Measurements from ENCODE around the gene ACTL6A. TPM values are rescaled to one million over a fixed set of nuclear protein-coding genes. Genes with fewer than 3 reads are reported as not detected.
A peak's percentile ranks its signal among the peaks of the same experiment; 100 is the strongest.

The ACTL6A gene
- total RNA-seq, 4 donors from 2014 or later: 27.4 to 34.5 (median 34.1) TPM

DNA sequence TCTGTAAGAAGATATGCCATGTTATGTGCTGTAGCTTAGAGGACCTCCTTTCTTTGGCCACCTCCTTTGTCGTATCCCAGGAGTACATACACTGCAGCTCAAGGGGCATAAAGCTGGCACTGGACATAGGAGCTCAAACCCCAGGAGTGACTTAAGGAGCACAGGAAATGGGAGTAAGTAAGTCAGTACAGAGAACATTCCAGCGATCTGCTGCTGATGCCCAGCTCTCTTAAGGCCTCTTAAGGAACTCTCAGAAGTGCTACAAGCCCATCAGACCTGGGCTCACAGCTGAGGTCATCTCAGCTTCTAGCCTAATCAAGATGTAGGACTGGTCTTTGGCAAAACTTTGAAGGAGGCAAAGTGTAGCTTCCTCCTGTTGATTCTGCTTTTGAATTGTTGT is 21.6 kb upstream of the ACTL6A start:
- Histone ChIP-seq H3K4me1 (peaks cover 0 to 10% (median 4%) of the 10 kb centered on the region in 4 donors), H3K4me3 (no peak overlapping the region), H3K36me3 (no peaks in the 10 kb centered on the region), H3K27me3 (no peaks in the 10 kb centered on the region), H3K9me3 (no peaks in the 10 kb centered on the region), H3K27ac (replicated peaks in 1 of 4) (no peak overlapping the region)
- WGBS: 87% methylated on average over 2 of the region's 2 CpGs
- intact Hi-C loops (cut with DNase I): no loop called here
- TF ChIP-seq EP300 (IDR thresholded peaks at IDR 0.05): no peak
- TF ChIP-seq POLR2AphosphoS5 (IDR thresholded peaks at IDR 0.05): no peak
- no peak for TF ChIP-seq CTCF (IDR thresholded peaks at IDR 0.05)
- TF ChIP-seq POLR2A (IDR thresholded peaks at IDR 0.05; ENCODE audit: low read depth): no peak
- peak; percentile 68 for DNase-seq (ENCODE audit: extremely low spot score)

DNA sequence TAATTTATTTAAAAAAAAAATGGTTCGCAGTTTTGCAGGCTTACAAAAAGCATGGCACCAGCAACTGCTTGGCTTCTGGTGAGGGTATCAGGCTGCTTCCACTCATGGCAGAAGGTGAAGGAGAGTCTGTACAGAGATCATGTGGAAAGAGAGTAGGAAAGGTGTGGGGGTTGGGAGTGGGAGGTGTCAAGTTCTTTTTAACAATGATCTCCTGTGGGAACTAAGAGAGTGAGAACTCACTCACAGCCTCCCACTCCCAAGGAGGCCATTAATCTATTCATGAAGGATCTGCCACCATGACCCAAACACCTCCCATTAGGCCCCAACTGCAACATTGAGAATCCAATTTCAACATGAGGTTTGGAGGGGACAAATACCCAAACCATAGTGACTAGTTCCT is 21.1 kb upstream of the ACTL6A start:
- DNase-seq (ENCODE audit: extremely low spot score): no peak
- Histone ChIP-seq H3K9me3 (no peaks in the 10 kb centered on the region), H3K36me3 (no peaks in the 10 kb centered on the region), H3K27me3 (no peaks in the 10 kb centered on the region), H3K27ac (replicated peaks in 1 of 4) (no peak overlapping the region), H3K4me3 (no peak overlapping the region), H3K4me1 (peaks cover 0 to 5% (median 2%) of the 10 kb centered on the region in 4 donors)
- 96% methylated on average over 1 of the region's 1 CpG for WGBS
- no peak for TF ChIP-seq POLR2AphosphoS5 (IDR thresholded peaks at IDR 0.05)
- TF ChIP-seq EP300 (IDR thresholded peaks at IDR 0.05): no peak
- TF ChIP-seq CTCF (IDR thresholded peaks at IDR 0.05): no peak
- no peak for TF ChIP-seq POLR2A (IDR thresholded peaks at IDR 0.05; ENCODE audit: low read depth)
- intact Hi-C loops (cut with DNase I): no loop called here

- Histone ChIP-seq H3K9me3 (no peaks in the 10 kb centered on the region), H3K36me3 (no peaks in the 10 kb centered on the region), H3K4me3 (no peak overlapping the region), H3K27ac (replicated peaks in 1 of 4) (no peak overlapping the region), H3K27me3 (no peaks in the 10 kb centered on the region), H3K4me1 (no peaks in the 10 kb centered on the region)
- TF ChIP-seq POLR2A (IDR thresholded peaks at IDR 0.05; ENCODE audit: low read depth): no peak
- no peak for TF ChIP-seq CTCF (IDR thresholded peaks at IDR 0.05)
- no peak for TF ChIP-seq EP300 (IDR thresholded peaks at IDR 0.05)
- no peak for TF ChIP-seq POLR2AphosphoS5 (IDR thresholded peaks at IDR 0.05)
- no peak for DNase-seq (ENCODE audit: extremely low spot score)
- intact Hi-C loops (cut with DNase I): no loop called here
Observed at GRCh38 chr3:179542375-179542774, 20.4 kb upstream of the ACTL6A start.

GRCh38 chr3:179544981-179545645 is 17.6 kb upstream of the ACTL6A start:
- H3K27me3 ChIP-seq: no peaks in the 10 kb centered on the region
- DNase-seq (ENCODE audit: extremely low spot score): no peak
- no peaks in the 10 kb centered on the region for H3K4me1 ChIP-seq
- TF ChIP-seq EP300 (IDR thresholded peaks at IDR 0.05) (no peak), POLR2AphosphoS5 (IDR thresholded peaks at IDR 0.05) (no peak), POLR2A (IDR thresholded peaks at IDR 0.05; ENCODE audit: low read depth) (no peak), CTCF (IDR thresholded peaks at IDR 0.05) (no peak)
- no peak overlapping the region for H3K27ac ChIP-seq (replicated peaks in 1 of 4)
- no peaks in the 10 kb centered on the region for H3K36me3 ChIP-seq
- no peaks in the 10 kb centered on the region for H3K9me3 ChIP-seq
- intact Hi-C loops (cut with DNase I): no loop called here
- H3K4me3 ChIP-seq: no peak overlapping the region
- WGBS: 52% methylated on average over 2 of the region's 2 CpGs

- Histone ChIP-seq H3K36me3 (no peaks in the 10 kb centered on the region), H3K4me1 (peaks cover 6 to 13% (median 10%) of the 10 kb centered on the region in 4 donors), H3K9me3 (no peaks in the 10 kb centered on the region), H3K4me3 (no peak overlapping the region), H3K27ac (replicated peaks in 1 of 4) (no peak overlapping the region), H3K27me3 (no peaks in the 10 kb centered on the region)
- intact Hi-C loops (cut with DNase I): no loop called here
- no peak for TF ChIP-seq CTCF (IDR thresholded peaks at IDR 0.05)
- WGBS: 80% methylated on average over 1 of the region's 2 CpGs
- DNase-seq (ENCODE audit: extremely low spot score): no peak
Observed at GRCh38 chr3:179546814-179547241, 15.9 kb upstream of the ACTL6A start.

All from esophagus muscularis mucosa (tissue), 4 donors.